PC-3 (cell line): ENCODE measurements around the gene ZNF697. TPM values are rescaled to one million over a fixed set of nuclear protein-coding genes. Genes with fewer than 3 reads are reported as not detected.

Experiments used
- ATAC-seq: fragments of 200-7000 bp; cut with Tn5 transposase; 2 replicates; pipeline ENCODE4 v1.9.1; 2020; ENCODE audit warnings: mild to moderate bottlenecking, moderate library complexity
- BruUV-seq: library from RNA; stranded (reverse); fragments of 400-500 nt; replicated peaks from 2 replicates; lab custom pipeline; 2021; lab: Mats Ljungman, UMichigan
- CTCF ChIA-PET: fragments of 300-600 bp; sonication (Branson Sonifier 250); formaldehyde crosslinking; loops from one replicate; lab custom pipeline; 2022; ENCODE audit warnings: antibody characterized with exemption; lab: Charles Lee
- POLR2A ChIA-PET: fragments of 300-600 bp; sonication (Branson Sonifier 250); formaldehyde crosslinking; loops from one replicate; lab custom pipeline; 2022; ENCODE audit warnings: antibody characterized with exemption; ENCODE audit not compliant: unreplicated experiment; lab: Charles Lee
- DNase-seq: peaks from one replicate; pipeline ENCODE4 v3.0.0-alpha.2; 2015
- H2AFZ ChIP-seq: fragments of 300-600 bp; sonication (generic); 2 replicates; pipeline ENCODE4 v1.6.0; 2016; ENCODE audit warnings: antibody characterized with exemption, low read length
- H3F3A ChIP-seq: fragments of 300-600 bp; sonication (generic); one replicate; pipeline ENCODE4 v1.6.0; 2017; ENCODE audit warnings: antibody characterized with exemption, low read length, control low read depth, mild to moderate bottlenecking; ENCODE audit not compliant: unreplicated experiment
- H3K27ac ChIP-seq: fragments of 300-600 bp; sonication (generic); 2 replicates; pipeline ENCODE4 v1.5.1; 2016; ENCODE audit warnings: mild to moderate bottlenecking, low read length
- H3K27me3 ChIP-seq: fragments of 300-600 bp; sonication (generic); 2 replicates; pipeline ENCODE4 v1.6.1; 2016; ENCODE audit warnings: low read length, mixed read lengths
- H3K36me3 ChIP-seq: fragments of 300-600 bp; sonication (generic); 2 replicates; pipeline ENCODE4 v1.6.1; 2016; ENCODE audit warnings: low read depth, mixed run types, low read length, mixed read lengths
- H3K4me1 ChIP-seq: fragments of 300-600 bp; sonication (generic); 2 replicates; pipeline ENCODE4 v1.5.1; 2016; ENCODE audit warnings: low read length; ENCODE audit not compliant: insufficient read depth
- H3K4me2 ChIP-seq: fragments of 300-600 bp; sonication (generic); 2 replicates; pipeline ENCODE4 v1.6.0; 2016; ENCODE audit warnings: low read length
- H3K4me3 ChIP-seq: fragments of 300-600 bp; sonication (generic); 2 replicates; pipeline ENCODE4 v1.5.1; 2016; ENCODE audit warnings: mild to moderate bottlenecking, low read length, mixed read lengths
- H3K79me2 ChIP-seq: fragments of 300-600 bp; sonication (generic); 2 replicates; pipeline ENCODE4 v1.6.1; 2017; ENCODE audit warnings: low read length, mixed read lengths
- H3K9ac ChIP-seq: fragments of 300-600 bp; sonication (generic); 2 replicates; pipeline ENCODE4 v1.6.0; 2016; ENCODE audit warnings: mild to moderate bottlenecking, low read length
- H3K9me2 ChIP-seq: fragments of 300-600 bp; sonication (generic); replicated peaks from 2 replicates; pipeline ENCODE4 v1.6.1; 2016; ENCODE audit warnings: mixed run types, low read length, mixed read lengths
- H3K9me3 ChIP-seq: fragments of 300-600 bp; sonication (generic); 2 replicates; pipeline ENCODE4 v1.6.1; 2016; ENCODE audit warnings: low read length, mixed read lengths
- H4K20me1 ChIP-seq: fragments of 300-600 bp; sonication (generic); 2 replicates; pipeline ENCODE4 v1.6.1; 2016; ENCODE audit warnings: low read length, mixed read lengths
- CTCF ChIP-seq: fragments of 300-600 bp; sonication (generic); conservative IDR thresholded peaks from 2 replicates; pipeline ENCODE4 v1.5.1; 2017; ENCODE audit warnings: antibody characterized with exemption, low read depth, mild to moderate bottlenecking, low read length
- EZH2 ChIP-seq: fragments of 300-600 bp; sonication (generic); IDR thresholded peaks from one replicate; pipeline ENCODE4 v1.6.1; 2017; ENCODE audit warnings: antibody characterized with exemption, mild to moderate bottlenecking, low read length; ENCODE audit not compliant: unreplicated experiment
- EZH2phosphoT487 ChIP-seq: fragments of 300-600 bp; sonication (generic); IDR thresholded peaks from 2 replicates; pipeline ENCODE4 v1.6.1; 2018; ENCODE audit warnings: mild to moderate bottlenecking, antibody characterized with exemption, low read length, borderline replicate concordance
- intact Hi-C: fragments of 100-400 bp; cut with micrococcal nuclease; formaldehyde crosslinking; loops from 2 replicates; pipeline ENCODE4 v1.9.0; 2023
- total RNA-seq: library from RNA; depleted of rRNA; stranded (reverse); fragments of >200 nt; gene quantifications from 2 replicates; pipeline ENCODE4 v1.2.3, GENCODE V29; 2014

The ZNF697 gene
- total RNA-seq, 1 experiment from 2014 or later = 5.3 TPM

DNA sequence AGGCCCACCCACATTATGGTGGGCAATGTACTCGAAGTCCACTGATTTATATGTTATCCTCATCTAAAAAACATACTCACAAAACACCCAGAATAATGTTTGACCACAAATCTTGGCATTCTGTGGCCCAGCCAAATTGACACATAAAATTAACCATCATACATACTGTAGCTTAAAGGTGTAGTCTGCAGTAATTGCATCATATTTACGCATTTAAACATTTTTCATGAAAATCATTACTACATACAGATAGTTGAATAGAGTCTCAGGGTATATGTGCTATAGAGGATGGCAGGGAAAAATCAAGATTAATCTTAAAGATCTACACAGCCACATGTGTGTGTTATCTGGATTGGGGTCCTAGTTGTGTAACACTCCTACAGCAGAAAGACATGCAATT is 14.5 kb downstream of the ZNF697 start:
- no peak for DNase-seq
- no peaks in the 10 kb centered on the region; the same call in 1 of the 2 replicates for H3K4me1 ChIP-seq
- H3K4me3 ChIP-seq = no peak overlapping the region
- no peak overlapping the region for H3K27ac ChIP-seq
- H3K9me3 ChIP-seq = no peaks in the 10 kb centered on the region
- H3K36me3 ChIP-seq = no peaks in the 10 kb centered on the region
- ChIA-PET CTCF (no interaction called here), POLR2A (no interaction called here)
- no TSS peak for BruUV-seq
- H3K4me2 ChIP-seq = no peak overlapping the region
- H2AFZ ChIP-seq = no peak overlapping the region
- intact Hi-C loops = no loop called here
- H3K9ac ChIP-seq = no peak overlapping the region
- no peaks in the 10 kb centered on the region for H3K27me3 ChIP-seq
- no peaks in the 10 kb centered on the region for H4K20me1 ChIP-seq
- H3K9me2 ChIP-seq = no peaks in the 10 kb centered on the region
- H3K79me2 ChIP-seq = peaks cover 23% of the 10 kb centered on the region; the same call in 1 of the 2 replicates
- no peaks in the 10 kb centered on the region for H3F3A ChIP-seq
- no peak for TF ChIP-seq EZH2
- TF ChIP-seq EZH2phosphoT487 = no peak
- TF ChIP-seq CTCF = no peak
- no peak for ATAC-seq

DNA sequence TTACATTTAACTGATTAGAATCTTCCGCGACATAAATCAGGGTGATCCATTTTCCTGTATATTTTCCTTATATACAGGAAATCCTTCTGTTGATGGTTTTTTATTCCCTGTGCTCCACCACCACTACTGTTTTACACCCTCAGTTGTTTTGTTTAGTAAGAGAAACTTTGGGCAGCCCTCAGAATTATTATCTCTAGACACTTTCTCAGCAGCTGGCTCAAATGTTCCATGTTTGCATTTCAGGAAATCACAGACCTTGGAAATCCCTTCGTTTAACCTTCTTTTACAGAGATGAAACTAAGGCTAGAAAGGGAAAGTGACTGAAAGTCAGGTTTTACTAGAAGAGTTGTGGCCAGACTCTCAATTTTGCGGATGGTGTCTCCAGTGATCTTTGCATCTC is 15.2 kb downstream of the ZNF697 start:
- ATAC-seq (no peak), DNase-seq (no peak)
- ChIA-PET POLR2A (no interaction called here), CTCF (no interaction called here)
- Histone ChIP-seq H3K9me2 (no peaks in the 10 kb centered on the region), H3K27ac (no peak overlapping the region), H2AFZ (no peak overlapping the region), H3K79me2 (peaks cover 19% of the 10 kb centered on the region; the same call in 1 of the 2 replicates), H3F3A (no peaks in the 10 kb centered on the region), H3K4me1 (no peaks in the 10 kb centered on the region; the same call in 1 of the 2 replicates), H3K4me2 (no peak overlapping the region), H3K36me3 (no peaks in the 10 kb centered on the region), H3K9me3 (no peaks in the 10 kb centered on the region), H3K9ac (no peak overlapping the region), H3K27me3 (no peaks in the 10 kb centered on the region), H3K4me3 (no peak overlapping the region), H4K20me1 (no peaks in the 10 kb centered on the region)
- no TSS peak for BruUV-seq
- intact Hi-C loops = no loop called here
- no peak for TF ChIP-seq EZH2phosphoT487
- TF ChIP-seq EZH2 = no peak
- TF ChIP-seq CTCF = no peak

DNA sequence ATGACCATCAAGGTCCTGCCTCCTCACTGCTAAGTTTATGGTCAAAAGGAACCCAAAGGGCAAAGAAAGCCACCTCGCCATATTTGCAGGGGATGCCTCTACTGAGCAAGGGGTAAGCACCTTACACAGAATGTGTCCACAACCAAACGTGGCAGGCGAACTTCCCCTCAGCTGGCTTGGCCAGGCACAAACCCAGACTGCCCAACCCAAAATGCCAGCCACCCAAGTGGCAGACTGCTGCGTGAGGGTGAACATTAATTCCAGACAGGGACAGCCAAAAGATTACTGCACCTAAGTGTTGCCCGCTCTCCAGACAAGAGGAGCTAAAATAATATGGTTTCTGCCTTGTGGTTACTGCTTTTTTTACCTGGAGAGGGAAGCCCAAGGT is 16.0 kb downstream of the ZNF697 start:
- H3K9ac ChIP-seq = no peak overlapping the region
- no peaks in the 10 kb centered on the region for H4K20me1 ChIP-seq
- POLR2A ChIA-PET = no interaction called here
- H3K27ac ChIP-seq = no peak overlapping the region
- no peak for DNase-seq
- CTCF ChIA-PET = interaction anchor here (0.7 kb wide), 1 partner anchor 21 kb away, joined by 3 read pairs; no protein-coding TSS in a partner anchor
- H3F3A ChIP-seq = no peaks in the 10 kb centered on the region
- TF ChIP-seq CTCF = no peak
- no peak for TF ChIP-seq EZH2
- TF ChIP-seq EZH2phosphoT487 = no peak
- H3K27me3 ChIP-seq = no peaks in the 10 kb centered on the region
- H3K79me2 ChIP-seq = peaks cover 14% of the 10 kb centered on the region; the same call in 1 of the 2 replicates
- intact Hi-C loops = no loop called here
- ATAC-seq = no peak
- H3K9me3 ChIP-seq = no peaks in the 10 kb centered on the region
- H3K9me2 ChIP-seq = no peaks in the 10 kb centered on the region
- no peak overlapping the region for H2AFZ ChIP-seq
- H3K4me1 ChIP-seq = no peaks in the 10 kb centered on the region; the same call in 1 of the 2 replicates
- no peak overlapping the region for H3K4me3 ChIP-seq
- H3K4me2 ChIP-seq = no peak overlapping the region
- H3K36me3 ChIP-seq = no peaks in the 10 kb centered on the region; the same call in 1 of the 2 replicates
- no TSS peak for BruUV-seq
